Measurements from ENCODE around the gene TNS3. TPM values are rescaled to one million over a fixed set of nuclear protein-coding genes. Genes with fewer than 3 reads are reported as not detected.

Gene TNS3
- total RNA-seq, 4 donors from 2014 or later, result 70.9 to 112 (median 98.6) TPM

DNA sequence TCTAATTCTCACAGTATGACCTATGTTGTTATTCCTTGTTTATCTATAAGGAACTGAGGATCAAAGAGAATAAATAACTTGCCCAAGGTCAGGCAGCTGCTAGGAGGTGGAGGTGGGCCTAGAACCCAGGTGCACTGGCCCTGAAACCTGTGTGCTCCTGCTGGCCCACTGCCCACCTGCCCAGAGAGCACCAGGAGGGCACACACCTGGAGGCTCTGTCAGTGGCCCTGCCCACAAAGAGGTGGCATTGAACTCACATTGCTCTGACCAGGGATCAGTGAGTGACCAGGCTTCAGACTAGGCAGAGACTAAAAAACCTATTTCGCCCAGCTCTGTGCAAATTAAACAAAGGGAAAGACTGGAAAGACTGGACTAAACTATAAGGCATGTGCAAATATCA, 210.6 kb downstream of the TNS3 start:
- DNase-seq (ENCODE audit: low spot score) (no peak), ATAC-seq (ENCODE audit: low FRiP score) (no peak)
- no peak for TF ChIP-seq CTCF (IDR thresholded peaks at IDR 0.05)

DNA sequence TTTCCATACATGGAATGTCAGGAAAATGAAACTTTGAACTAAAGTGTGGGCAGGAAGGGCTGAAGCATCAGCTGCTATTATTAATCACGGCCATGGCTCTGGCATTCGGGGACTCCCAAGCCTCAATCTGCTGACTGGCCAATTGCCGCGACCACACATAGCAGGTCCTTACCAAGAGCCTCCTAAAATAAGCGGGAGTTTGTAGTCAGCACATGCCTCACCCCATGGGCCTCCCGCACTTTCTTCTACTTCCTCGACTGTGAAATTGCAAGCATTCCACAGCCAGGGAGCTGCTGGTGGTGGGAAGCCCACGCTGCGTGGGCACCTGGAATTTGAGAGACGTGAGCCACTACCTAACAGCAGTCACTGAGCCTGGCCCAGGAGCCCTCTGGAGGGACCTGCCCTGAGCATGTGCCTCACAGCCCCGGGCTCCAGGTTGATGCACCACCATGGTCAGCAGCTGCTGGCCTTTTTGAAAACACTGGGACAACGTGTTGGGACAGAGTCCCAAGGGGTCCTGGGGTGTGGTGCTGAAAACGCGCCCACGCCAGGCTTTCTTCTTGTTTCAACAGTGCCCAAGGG, 211.4 kb downstream of the TNS3 start:
- ATAC-seq (ENCODE audit: low FRiP score) (no peak), DNase-seq (ENCODE audit: low spot score) (no peak)
- TF ChIP-seq CTCF (IDR thresholded peaks at IDR 0.05), result no peak

DNA sequence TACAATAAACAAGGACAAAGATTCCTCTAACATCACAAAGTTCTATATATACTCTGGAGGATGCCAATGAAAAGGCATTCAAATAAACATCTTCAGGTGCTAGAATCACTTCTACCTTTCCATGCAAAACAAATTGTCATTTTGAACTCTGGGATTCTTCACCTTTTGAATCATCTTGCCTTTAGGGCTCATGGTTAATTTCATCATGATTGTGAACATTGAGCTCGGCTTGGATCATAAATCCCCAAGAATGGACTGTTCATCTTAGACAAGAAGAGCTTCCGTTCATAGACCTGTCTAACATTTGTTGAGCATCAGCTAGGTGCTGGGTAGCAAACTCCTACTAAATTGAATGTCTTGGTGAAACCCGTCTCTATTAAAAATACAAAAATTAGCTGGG, 212.2 kb downstream of the TNS3 start:
- ATAC-seq (ENCODE audit: low FRiP score) (no peak), DNase-seq (ENCODE audit: low spot score) (no peak)
- TF ChIP-seq CTCF (IDR thresholded peaks at IDR 0.05), result no peak

GRCh38 chr7:47368190-47368812, 213.6 kb downstream of the TNS3 start:
- ATAC-seq (ENCODE audit: low FRiP score), result no peak
- TF ChIP-seq CTCF (IDR thresholded peaks at IDR 0.05), result no peak
- DNase-seq (ENCODE audit: low spot score), result no peak

DNA sequence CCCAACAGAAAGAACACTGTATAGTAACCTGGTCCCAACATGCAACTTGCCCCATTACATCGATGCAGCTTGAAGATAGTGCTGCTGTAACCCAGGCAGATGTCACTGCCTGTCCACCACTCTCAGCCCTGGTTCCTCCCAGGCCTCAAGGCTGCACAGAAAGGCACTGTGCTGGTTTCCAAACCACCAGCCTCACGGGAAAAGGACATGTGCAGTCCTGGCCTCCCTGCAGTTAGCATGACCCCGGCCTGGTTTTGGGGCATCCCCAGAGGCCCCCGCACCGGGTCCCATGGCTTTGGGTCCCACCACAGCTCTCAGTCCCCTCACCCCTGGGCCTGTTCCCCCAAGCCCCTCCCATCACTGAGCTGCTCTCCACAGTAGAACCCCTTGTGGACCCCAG, 214.5 kb downstream of the TNS3 start:
- DNase-seq (ENCODE audit: low spot score) (no peak), ATAC-seq (ENCODE audit: low FRiP score) (no peak)
- TF ChIP-seq CTCF (IDR thresholded peaks at IDR 0.05), result no peak

DNA sequence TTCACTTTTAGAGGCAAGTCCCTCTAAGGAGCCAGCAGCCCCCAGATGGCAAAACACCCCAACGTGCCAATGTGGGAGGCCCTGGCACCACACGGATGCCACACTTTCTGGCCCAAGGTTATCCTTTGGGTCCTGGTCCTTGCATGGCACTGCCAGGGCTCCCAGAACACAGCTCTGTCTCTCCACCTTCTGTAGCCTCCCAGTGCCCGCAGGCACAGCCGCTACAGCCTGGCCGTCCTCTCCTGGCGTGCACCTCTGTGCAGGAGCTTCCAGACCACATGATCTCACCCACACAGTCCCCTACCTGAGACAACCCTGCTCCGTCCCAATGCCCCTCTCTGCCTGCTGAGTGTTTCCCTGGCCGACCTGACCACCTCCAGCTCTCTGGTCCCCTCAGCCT, 215.0 kb downstream of the TNS3 start:
- no peak for TF ChIP-seq CTCF (IDR thresholded peaks at IDR 0.05)
- no peak for ATAC-seq (ENCODE audit: low FRiP score)
- no peak for DNase-seq (ENCODE audit: low spot score)

DNA sequence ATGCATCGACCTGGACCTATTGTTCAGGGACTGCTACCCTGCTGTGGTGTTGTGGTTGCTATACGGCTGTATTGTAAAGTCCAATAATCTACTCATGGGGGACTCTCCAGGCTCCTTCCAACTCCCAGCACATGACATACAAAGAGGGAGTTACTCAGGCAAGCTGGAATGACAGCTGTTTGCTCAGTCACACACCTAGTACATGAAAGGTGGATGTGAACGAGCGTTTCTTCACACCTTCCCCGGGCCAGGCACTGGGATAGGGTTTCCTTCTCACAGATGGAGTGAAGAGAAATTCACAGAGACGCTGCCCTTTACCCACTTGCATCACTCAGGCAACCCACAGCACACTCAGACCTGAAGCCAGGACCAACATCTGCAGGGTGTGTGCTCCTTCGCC, 215.7 kb downstream of the TNS3 start:
- DNase-seq (ENCODE audit: low spot score) (no peak), ATAC-seq (ENCODE audit: low FRiP score) (no peak)
- TF ChIP-seq CTCF (IDR thresholded peaks at IDR 0.05), result no peak

All from omental fat pad (tissue), 4 donors.